NCI-H187 treated with DMSO at 0.1 percent for 48 hours (cell line): ENCODE data around the gene MAP1LC3A.
"Not testable (repeated sequence)": the region's sequence is repeated elsewhere in the genome, so short reads cannot be mapped to it uniquely, and the experiment has no call there.

Experiments
- DNase-seq: peaks from one replicate; lab custom pipeline; 2025; lab: John Stamatoyannopoulos, UW

MAP1LC3A gene

GRCh38 chr20:34558320-34559218 lies at the start of gene MAP1LC3A:
Gene MAP1LC3A, plus strand, starts transcription at chr20:34558718. Its CDS starts 151 bp downstream, at chr20:34558869.
- peak; percentile 20 for DNase-seq

- no peak for DNase-seq
Measured at GRCh38 chr20:34510575-34510974, 47.9 kb upstream of the MAP1LC3A start.

- no peak for DNase-seq
Measured at GRCh38 chr20:34511891-34512265, 46.6 kb upstream of the MAP1LC3A start.

GRCh38 chr20:34512266-34512954 lies 46.1 kb upstream of the MAP1LC3A start:
- no peak for DNase-seq

- no peak for DNase-seq
Measured at GRCh38 chr20:34512955-34513419, 45.5 kb upstream of the MAP1LC3A start.

- not testable (repeated sequence) for DNase-seq
Measured at GRCh38 chr20:34514034-34514433, 44.5 kb upstream of the MAP1LC3A start.

- no peak for DNase-seq
Measured at GRCh38 chr20:34514897-34515483, 43.5 kb upstream of the MAP1LC3A start.

GRCh38 chr20:34515484-34516246 lies 42.9 kb upstream of the MAP1LC3A start:
- DNase-seq = peak; percentile 55

GRCh38 chr20:34516247-34517113 lies 42.0 kb upstream of the MAP1LC3A start, which contains the start of gene DYNLRB1:
Gene DYNLRB1, plus strand, starts transcription at chr20:34516422. Its CDS starts 37 bp downstream, at chr20:34516459.
- DNase-seq = peak; percentile 46

GRCh38 chr20:34517114-34517505 lies 41.4 kb upstream of the MAP1LC3A start:
- no peak for DNase-seq

- not testable (repeated sequence) for DNase-seq
Measured at GRCh38 chr20:34518863-34519262, 39.7 kb upstream of the MAP1LC3A start.

- DNase-seq = not testable (repeated sequence)
Measured at GRCh38 chr20:34519841-34520240, 38.7 kb upstream of the MAP1LC3A start.

GRCh38 chr20:34522969-34523871 lies 35.3 kb upstream of the MAP1LC3A start:
- DNase-seq = no peak

- DNase-seq = no peak
Measured at GRCh38 chr20:34524426-34524825, 34.1 kb upstream of the MAP1LC3A start.

- DNase-seq = no peak
Measured at GRCh38 chr20:34525342-34525708, 33.2 kb upstream of the MAP1LC3A start.

GRCh38 chr20:34525709-34526416 lies 32.7 kb upstream of the MAP1LC3A start:
- no peak for DNase-seq

GRCh38 chr20:34526466-34526865 lies 32.1 kb upstream of the MAP1LC3A start:
- DNase-seq = no peak

GRCh38 chr20:34527016-34527415 lies 31.5 kb upstream of the MAP1LC3A start:
- DNase-seq = no peak

- DNase-seq = no peak
Measured at GRCh38 chr20:34528921-34529297, 29.6 kb upstream of the MAP1LC3A start.
